AG10803 (cell line): Measurements from ENCODE around the gene SLC29A4.
"Not testable (repeated sequence)": the region's sequence is repeated elsewhere in the genome, so short reads cannot be mapped to it uniquely, and the experiment has no call there.

Experiments used
- DNase-seq: peaks from one replicate; pipeline ENCODE4 v3.0.0; 2010; ENCODE audit warnings: low read depth
- H3K4me3 ChIP-seq: 2 replicates; pipeline ENCODE4 v1.5.1; 2011; ENCODE audit warnings: mild to moderate bottlenecking, low read length, control low read depth
- CTCF ChIP-seq: conservative IDR thresholded peaks from 2 replicates; pipeline ENCODE4 v1.5.1; 2011; ENCODE audit warnings: mild to moderate bottlenecking, low read length, control low read depth, inconsistent platforms

SLC29A4 gene

GRCh38 chr7:5303061-5303460, 20.3 kb downstream of the SLC29A4 start:
- no peak for TF ChIP-seq CTCF
- no peak for DNase-seq
- no peak overlapping the region for H3K4me3 ChIP-seq

GRCh38 chr7:5303591-5304505, 21.1 kb downstream of the SLC29A4 start:
- DNase-seq = no peak
- no peak for TF ChIP-seq CTCF
- no peak overlapping the region for H3K4me3 ChIP-seq

GRCh38 chr7:5305050-5305449, 22.3 kb downstream of the SLC29A4 start:
- DNase-seq, H3K4me3 ChIP-seq: not testable (repeated sequence)

- not testable (repeated sequence) for H3K4me3 ChIP-seq, DNase-seq
Measured at GRCh38 chr7:5307221-5308142, 24.7 kb downstream of the SLC29A4 start.

GRCh38 chr7:5309146-5309545, 26.4 kb downstream of the SLC29A4 start:
- TF ChIP-seq CTCF = no peak

GRCh38 chr7:5310822-5311405, 28.2 kb downstream of the SLC29A4 start:
- TF ChIP-seq CTCF = no peak
- DNase-seq = no peak
- no peak overlapping the region for H3K4me3 ChIP-seq

More at GRCh38 chr7:5309146-5309545, 26.4 kb downstream of the SLC29A4 start:
- no peak for DNase-seq
- H3K4me3 ChIP-seq = no peak overlapping the region

GRCh38 chr7:5312276-5313070, 29.7 kb downstream of the SLC29A4 start:
- DNase-seq, H3K4me3 ChIP-seq: not testable (repeated sequence)

GRCh38 chr7:5313076-5313885, 30.5 kb downstream of the SLC29A4 start:
- not testable (repeated sequence) for DNase-seq, H3K4me3 ChIP-seq
